ENCODE data around the gene ADPRHL1. TPM values are rescaled to one million over a fixed set of nuclear protein-coding genes. Genes with fewer than 3 reads are reported as not detected.

Gene ADPRHL1
- total RNA-seq, 1 experiment from 2014 or later = 3.9 TPM

- no peak for TF ChIP-seq EZH2 (IDR thresholded peaks at IDR 0.05; ENCODE audit: borderline replicate concordance, low read depth, low read length, poor library complexity, severe bottlenecking)
- no peak for TF ChIP-seq CTCF (conservative IDR thresholded peaks at IDR 0.05; ENCODE audit: low read depth, low read length)
- ChIA-PET CTCF (no interaction called here), POLR2A (ENCODE audit: low non-redundant PET) (no interaction called here)
- Histone ChIP-seq H3K4me1 (ENCODE audit: insufficient read depth, low read length, poor library complexity, severe bottlenecking) (peaks cover 15% of the 10 kb centered on the region), H3K27ac (ENCODE audit: low read depth, low read length, poor library complexity, severe bottlenecking) (no peak overlapping the region), H3K9me3 (ENCODE audit: low read depth, low read length, poor library complexity, severe bottlenecking) (no peaks in the 10 kb centered on the region), H3K36me3 (ENCODE audit: insufficient read depth, low read length, poor library complexity, severe bottlenecking) (peaks cover 56% of the 10 kb centered on the region), H3K27me3 (replicated peaks; ENCODE audit: insufficient read depth, low read depth, low read length, poor library complexity) (no peaks in the 10 kb centered on the region), H3K4me3 (ENCODE audit: low read depth, low read length, poor library complexity, severe bottlenecking) (no peak overlapping the region)
- intact Hi-C loops (cut with micrococcal nuclease; ENCODE audit: unreplicated experiment) = no loop called here
- DNase-seq (ENCODE audit: low spot score) = no peak
- no TSS peak for BruUV-seq (replicated peaks)
Observed at GRCh38 chr13:113495494-113496210, 42.4 kb upstream of the ADPRHL1 start.

- no TSS peak for BruUV-seq (replicated peaks)
- peaks cover 18% of the 10 kb centered on the region for H3K4me1 ChIP-seq (ENCODE audit: insufficient read depth, low read length, poor library complexity, severe bottlenecking)
- peaks cover 34% of the 10 kb centered on the region for H3K36me3 ChIP-seq (ENCODE audit: insufficient read depth, low read length, poor library complexity, severe bottlenecking)
- H3K27me3 ChIP-seq (replicated peaks; ENCODE audit: insufficient read depth, low read depth, low read length, poor library complexity) = no peaks in the 10 kb centered on the region
- H3K27ac ChIP-seq (ENCODE audit: low read depth, low read length, poor library complexity, severe bottlenecking) = no peak overlapping the region
- CTCF ChIA-PET = no interaction called here
- TF ChIP-seq EZH2 (IDR thresholded peaks at IDR 0.05; ENCODE audit: borderline replicate concordance, low read depth, low read length, poor library complexity, severe bottlenecking) = no peak
- TF ChIP-seq CTCF (conservative IDR thresholded peaks at IDR 0.05; ENCODE audit: low read depth, low read length) = no peak
- DNase-seq (ENCODE audit: low spot score) = peak; percentile 58
- H3K9me3 ChIP-seq (ENCODE audit: low read depth, low read length, poor library complexity, severe bottlenecking) = no peaks in the 10 kb centered on the region
- POLR2A ChIA-PET (ENCODE audit: low non-redundant PET) = no interaction called here
- intact Hi-C loops (cut with micrococcal nuclease; ENCODE audit: unreplicated experiment) = no loop called here
- no peak overlapping the region for H3K4me3 ChIP-seq (ENCODE audit: low read depth, low read length, poor library complexity, severe bottlenecking)
Observed at GRCh38 chr13:113493315-113493951, 40.1 kb upstream of the ADPRHL1 start.

- DNase-seq (ENCODE audit: low spot score) = no peak
- no TSS peak for BruUV-seq (replicated peaks)
- Histone ChIP-seq H3K27me3 (replicated peaks; ENCODE audit: insufficient read depth, low read depth, low read length, poor library complexity) (no peaks in the 10 kb centered on the region), H3K9me3 (ENCODE audit: low read depth, low read length, poor library complexity, severe bottlenecking) (no peaks in the 10 kb centered on the region), H3K4me3 (ENCODE audit: low read depth, low read length, poor library complexity, severe bottlenecking) (peak overlapping the region; percentile 94), H3K36me3 (ENCODE audit: insufficient read depth, low read length, poor library complexity, severe bottlenecking) (peaks cover 19% of the 10 kb centered on the region), H3K4me1 (ENCODE audit: insufficient read depth, low read length, poor library complexity, severe bottlenecking) (peaks cover 18% of the 10 kb centered on the region), H3K27ac (ENCODE audit: low read depth, low read length, poor library complexity, severe bottlenecking) (peak overlapping the region; percentile 89)
- ChIA-PET POLR2A (ENCODE audit: low non-redundant PET) (no interaction called here), CTCF (no interaction called here)
- intact Hi-C loops (cut with micrococcal nuclease; ENCODE audit: unreplicated experiment) = no loop called here
- no peak for TF ChIP-seq CTCF (conservative IDR thresholded peaks at IDR 0.05; ENCODE audit: low read depth, low read length)
- TF ChIP-seq EZH2 (IDR thresholded peaks at IDR 0.05; ENCODE audit: borderline replicate concordance, low read depth, low read length, poor library complexity, severe bottlenecking) = no peak
Observed at GRCh38 chr13:113491982-113492381, 38.7 kb upstream of the ADPRHL1 start.
